ENCODE results near the gene FAM174B.
A peak's percentile ranks its signal among the peaks of the same experiment; 100 is the strongest.

Gene FAM174B

GRCh38 chr15:92638709-92639365, 16.7 kb downstream of the FAM174B start:
- Histone ChIP-seq H3K27ac (peak overlapping the region; percentile 92), H3K36me3 (no peaks in the 10 kb centered on the region; the same call in 1 of the 2 replicates), H3K9me3 (ENCODE audit: severe bottlenecking) (peaks cover 12% of the 10 kb centered on the region), H3K27me3 (ENCODE audit: insufficient read depth, low read depth, severe bottlenecking) (no peaks in the 10 kb centered on the region), H3K4me3 (ENCODE audit: low read depth, low read length) (no peak overlapping the region)
- TF ChIP-seq CTCF (IDR thresholded peaks at IDR 0.05; ENCODE audit: low read depth, low read length), result no peak
- peak; percentile 6 for DNase-seq

GRCh38 chr15:92638291-92638708, 17.3 kb downstream of the FAM174B start:
- Histone ChIP-seq H3K27ac (peak overlapping the region; percentile 92), H3K27me3 (ENCODE audit: insufficient read depth, low read depth, severe bottlenecking) (no peaks in the 10 kb centered on the region), H3K4me3 (ENCODE audit: low read depth, low read length) (no peak overlapping the region), H3K36me3 (no peaks in the 10 kb centered on the region; the same call in 1 of the 2 replicates), H3K9me3 (ENCODE audit: severe bottlenecking) (peaks cover 12% of the 10 kb centered on the region)
- no peak for TF ChIP-seq CTCF (IDR thresholded peaks at IDR 0.05; ENCODE audit: low read depth, low read length)
- DNase-seq, result peak; percentile 44

- TF ChIP-seq CTCF (IDR thresholded peaks at IDR 0.05; ENCODE audit: low read depth, low read length), result no peak
- no peak overlapping the region for H3K4me3 ChIP-seq (ENCODE audit: low read depth, low read length)
- H3K27ac ChIP-seq, result peak overlapping the region; percentile 92
- peaks cover 12% of the 10 kb centered on the region for H3K9me3 ChIP-seq (ENCODE audit: severe bottlenecking)
- DNase-seq, result peak; percentile 6
- H3K36me3 ChIP-seq, result no peaks in the 10 kb centered on the region; the same call in 1 of the 2 replicates
- no peaks in the 10 kb centered on the region for H3K27me3 ChIP-seq (ENCODE audit: insufficient read depth, low read depth, severe bottlenecking)
Measured at GRCh38 chr15:92637626-92638025, 17.9 kb downstream of the FAM174B start.

- H3K36me3 ChIP-seq, result no peaks in the 10 kb centered on the region; the same call in 1 of the 2 replicates
- H3K4me3 ChIP-seq (ENCODE audit: low read depth, low read length), result no peak overlapping the region
- H3K27ac ChIP-seq, result peak overlapping the region; percentile 92
- H3K9me3 ChIP-seq (ENCODE audit: severe bottlenecking), result peaks cover 10% of the 10 kb centered on the region
- no peak for TF ChIP-seq CTCF (IDR thresholded peaks at IDR 0.05; ENCODE audit: low read depth, low read length)
- DNase-seq, result peak; percentile 67
- H3K27me3 ChIP-seq (ENCODE audit: insufficient read depth, low read depth, severe bottlenecking), result no peaks in the 10 kb centered on the region
Measured at GRCh38 chr15:92636908-92637481, 18.6 kb downstream of the FAM174B start.

GRCh38 chr15:92636401-92636907, 19.1 kb downstream of the FAM174B start:
- H3K27ac ChIP-seq, result peak overlapping the region; percentile 92
- H3K9me3 ChIP-seq (ENCODE audit: severe bottlenecking), result peaks cover 9% of the 10 kb centered on the region
- no peak for TF ChIP-seq CTCF (IDR thresholded peaks at IDR 0.05; ENCODE audit: low read depth, low read length)
- H3K27me3 ChIP-seq (ENCODE audit: insufficient read depth, low read depth, severe bottlenecking), result no peaks in the 10 kb centered on the region
- H3K4me3 ChIP-seq (ENCODE audit: low read depth, low read length), result no peak overlapping the region
- H3K36me3 ChIP-seq, result no peaks in the 10 kb centered on the region
- peak; percentile 5 for DNase-seq

All from WERI-Rb-1 (cell line).